HG03108 (cell line): Measurements from ENCODE around the gene ADAMTS16.
"Not testable (repeated sequence)": the region's sequence is repeated elsewhere in the genome, so short reads cannot be mapped to it uniquely, and the experiment has no call there.

ENCODE experiments used
- ATAC-seq: cut with Tn5 transposase; IDR thresholded peaks from one replicate; pipeline ENCODE4 v1.9.1; 2021; ENCODE audit warnings: moderate library complexity; ENCODE audit not compliant: unreplicated experiment

Gene ADAMTS16

GRCh38 chr5:5139777-5140478 lies at the start of gene ADAMTS16:
ADAMTS16 (plus strand) TSS chr5:5140330; CDS start chr5:5140468, 138 bp downstream.
- ATAC-seq: no peak

- ATAC-seq: no peak
These were observed 48.0 kb upstream of the ADAMTS16 start for GRCh38 chr5:5092149-5092548.

GRCh38 chr5:5100635-5101034 lies 39.5 kb upstream of the ADAMTS16 start:
- ATAC-seq: no peak

DNA sequence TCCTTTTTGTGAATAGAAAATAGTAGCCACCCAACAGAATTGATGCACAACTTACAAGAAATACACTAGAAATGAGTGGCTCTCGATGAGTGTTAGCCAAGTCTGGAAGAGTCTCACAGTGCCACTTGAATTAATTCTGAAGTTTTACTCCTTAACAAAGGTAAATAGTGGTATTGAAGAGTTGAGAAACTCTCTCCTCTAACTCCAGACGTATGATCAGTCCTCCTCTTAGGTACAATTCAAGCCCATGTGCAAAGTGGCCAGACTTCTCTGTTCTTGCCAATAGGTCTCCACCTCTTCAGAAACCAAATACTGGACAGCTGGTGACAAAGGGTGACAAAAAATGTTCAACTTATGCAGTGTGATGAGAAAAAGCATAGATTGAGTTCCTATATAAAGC lies 38.5 kb upstream of the ADAMTS16 start:
- ATAC-seq: no peak

GRCh38 chr5:5103245-5103644 lies 36.9 kb upstream of the ADAMTS16 start:
- ATAC-seq: no peak

DNA sequence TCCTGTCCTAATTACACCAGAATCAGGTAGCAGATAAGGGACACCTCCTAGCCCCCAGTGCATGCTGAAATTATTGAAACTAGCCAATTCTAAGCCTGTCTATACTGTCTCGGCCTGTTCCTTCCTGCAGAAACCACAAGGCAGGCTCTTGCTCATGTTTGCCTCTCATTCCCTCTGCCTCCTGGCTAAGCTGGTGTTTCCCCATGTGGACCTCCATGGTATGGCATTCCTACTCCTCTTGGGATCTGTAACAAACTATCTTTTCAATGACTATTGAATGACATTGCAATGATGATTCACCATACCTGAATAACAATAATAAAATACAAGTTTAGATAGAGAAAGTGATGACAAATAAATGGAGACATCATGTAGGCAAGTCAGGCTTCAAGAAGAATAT lies 35.6 kb upstream of the ADAMTS16 start:
- no peak for ATAC-seq

- no peak for ATAC-seq
These were observed 34.6 kb upstream of the ADAMTS16 start for GRCh38 chr5:5105531-5105930.

DNA sequence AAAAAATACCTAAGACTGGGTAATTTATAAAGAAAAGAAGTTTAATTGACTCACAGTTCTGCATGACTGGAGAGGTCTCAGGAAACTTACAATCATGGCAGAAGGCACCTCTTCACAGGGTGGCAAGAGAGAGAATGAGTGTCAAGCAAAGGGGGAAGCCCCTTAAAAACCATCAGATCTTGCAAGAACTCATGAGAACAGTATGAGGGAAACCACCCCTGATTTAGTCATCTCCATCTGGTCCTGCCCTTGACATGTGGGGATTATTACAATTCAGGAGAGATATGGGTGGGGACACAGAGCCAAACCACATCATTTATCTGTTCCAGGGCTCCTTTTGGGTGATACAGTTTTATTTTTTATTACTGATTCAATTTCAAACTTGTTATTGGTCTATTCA lies 23.2 kb upstream of the ADAMTS16 start:
- no peak for ATAC-seq

DNA sequence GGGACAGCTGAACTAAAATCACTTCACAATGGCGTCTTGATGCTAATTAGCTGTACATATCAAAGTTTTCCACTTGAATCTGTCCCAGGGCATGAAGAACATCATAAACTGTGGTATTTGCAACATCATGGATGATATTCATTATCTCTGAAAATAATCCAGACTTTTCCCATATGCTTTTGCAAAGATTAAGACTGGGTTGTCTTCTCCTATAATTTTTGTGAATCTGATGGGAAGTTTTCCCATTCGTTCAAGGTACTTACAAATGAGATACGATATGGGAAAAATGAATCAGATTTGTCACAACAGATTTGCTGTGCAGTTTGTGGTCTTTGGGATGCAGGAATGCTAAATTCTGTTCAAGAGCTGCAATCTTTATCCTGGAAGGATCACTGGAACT lies 17.4 kb upstream of the ADAMTS16 start:
- no peak for ATAC-seq

- no peak for ATAC-seq
These were observed 15.9 kb upstream of the ADAMTS16 start for GRCh38 chr5:5124231-5124630.

GRCh38 chr5:5126444-5126843 lies 13.7 kb upstream of the ADAMTS16 start:
- ATAC-seq: no peak

DNA sequence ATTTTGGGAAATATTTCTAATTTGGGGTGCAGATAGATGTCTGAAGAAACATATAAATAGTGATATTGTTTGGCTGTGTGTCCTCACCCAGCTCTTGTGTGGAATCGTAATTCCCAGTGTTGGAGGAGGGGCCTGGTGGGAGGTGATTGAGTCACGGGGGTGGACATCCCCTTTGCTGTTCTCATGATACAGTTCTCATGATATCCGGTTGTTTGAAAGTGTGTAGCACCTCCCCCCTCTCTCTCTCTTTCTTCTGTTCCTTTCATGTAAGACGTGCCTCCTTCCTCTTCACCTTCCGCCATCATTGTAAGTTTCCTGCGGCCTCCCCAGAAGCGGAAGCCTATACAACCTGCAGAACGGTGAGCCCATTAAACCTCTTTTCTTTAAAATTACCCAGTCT lies 11.4 kb upstream of the ADAMTS16 start:
- no peak for ATAC-seq

DNA sequence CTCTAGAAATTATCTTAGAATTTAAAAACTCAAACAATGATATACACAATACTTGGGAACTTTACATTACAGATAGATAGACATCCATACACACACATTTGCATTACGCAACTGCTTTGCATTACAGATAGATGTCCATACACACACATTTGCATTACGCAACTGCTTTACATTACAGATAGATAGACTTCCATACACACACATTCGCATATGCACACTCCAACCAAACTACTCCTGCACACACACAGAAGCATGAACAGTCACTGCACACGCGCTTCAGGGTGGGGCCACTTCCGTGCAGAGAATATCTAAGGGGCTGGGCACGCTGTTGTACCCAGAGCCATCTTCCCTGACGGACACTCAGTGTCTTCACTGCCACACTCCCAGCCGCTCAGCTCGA lies 7.9 kb upstream of the ADAMTS16 start:
- ATAC-seq: no peak

- no peak for ATAC-seq
These were observed 7.3 kb upstream of the ADAMTS16 start for GRCh38 chr5:5132693-5133295.

DNA sequence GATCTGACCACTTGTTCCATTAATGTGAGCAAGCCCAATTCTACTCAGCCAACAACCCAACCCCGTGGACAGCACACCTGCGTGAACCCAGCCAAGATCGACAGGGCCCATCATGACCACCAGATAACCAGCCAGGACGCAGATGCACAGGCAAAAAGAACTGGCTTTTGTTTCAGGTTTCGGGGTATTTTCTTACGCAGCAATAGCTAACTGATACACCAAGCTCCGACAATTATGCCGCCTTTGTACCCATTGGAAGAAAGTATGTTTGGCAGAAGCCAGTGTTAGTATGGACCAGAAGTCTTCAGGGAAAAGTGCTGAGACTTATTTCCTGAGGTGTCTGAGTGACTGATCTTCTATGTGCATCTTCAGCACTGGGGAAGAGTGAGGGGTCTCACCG lies 6.0 kb upstream of the ADAMTS16 start:
- no peak for ATAC-seq

- no peak for ATAC-seq
These were observed 4.0 kb upstream of the ADAMTS16 start for GRCh38 chr5:5135957-5136676.

GRCh38 chr5:5137851-5138250 lies 2.3 kb upstream of the ADAMTS16 start:
- ATAC-seq: not testable (repeated sequence)

GRCh38 chr5:5139336-5139776 lies 774 bp upstream of the ADAMTS16 start:
- no peak for ATAC-seq

DNA sequence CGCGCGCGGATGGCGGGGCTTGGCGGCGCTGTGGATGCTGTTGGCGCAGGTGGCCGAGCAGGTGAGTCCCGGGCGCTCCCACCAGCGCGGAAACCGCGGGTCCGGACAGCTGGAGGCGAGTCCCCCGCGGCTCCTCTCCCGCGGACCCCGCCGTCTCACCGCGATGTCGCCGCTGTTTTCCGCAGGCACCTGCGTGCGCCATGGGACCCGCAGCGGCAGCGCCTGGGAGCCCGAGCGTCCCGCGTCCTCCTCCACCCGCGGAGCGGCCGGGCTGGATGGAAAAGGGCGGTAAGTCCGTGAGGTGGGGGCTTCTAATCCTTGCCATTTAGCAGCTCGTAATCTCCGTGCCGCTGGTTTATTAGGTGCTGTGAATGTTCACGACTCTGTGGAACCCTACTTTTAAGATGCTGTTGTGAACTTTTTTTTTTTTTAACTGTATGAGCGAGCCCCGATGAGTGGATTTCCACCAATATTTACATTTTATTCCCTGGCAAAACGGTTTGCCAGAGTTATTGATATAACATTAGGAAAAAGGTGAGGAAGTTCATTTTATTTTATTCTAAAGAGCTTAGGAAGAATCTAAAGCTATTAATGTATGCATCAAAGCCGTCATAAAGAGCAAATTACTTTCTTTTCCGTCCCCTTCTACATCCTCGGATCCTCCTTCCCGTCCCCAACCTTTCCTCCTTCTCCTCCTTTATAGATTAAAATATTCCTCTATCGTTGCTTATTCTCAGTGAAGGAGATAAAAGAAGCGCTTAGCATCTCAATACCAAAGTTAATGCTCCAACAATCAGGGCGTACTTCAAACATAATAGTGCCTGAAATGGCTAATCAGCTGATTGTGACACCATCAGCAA lies 579 bp downstream of the ADAMTS16 start:
- no peak for ATAC-seq

GRCh38 chr5:5141339-5141599 lies 1.1 kb downstream of the ADAMTS16 start:
- no peak for ATAC-seq
